Activated CD4-positive, alpha-beta T cell treated with anti-CD3 and anti-CD28 coated beads, Interleukin-2, amount 10 ng/mL, durations not matched to agents 24 days and 14 days (primary cell): Measurements from ENCODE around the gene MDN1. TPM values are rescaled to one million over a fixed set of nuclear protein-coding genes. Genes with fewer than 3 reads are reported as not detected.
"Not testable (repeated sequence)": the region's sequence is repeated elsewhere in the genome, so short reads cannot be mapped to it uniquely, and the experiment has no call there.

ENCODE experiments used
- DNase-seq: peaks from one replicate; pipeline ENCODE4 v3.0.0; 2022
- H3K27ac Mint-ChIP-seq: one replicate; pipeline ENCODE4 v1.8.0; 2022; ENCODE audit warnings: mild to moderate bottlenecking, mixed read lengths
- H3K27me3 Mint-ChIP-seq: one replicate; pipeline ENCODE4 v1.8.0; 2022; ENCODE audit warnings: mixed read lengths
- H3K36me3 Mint-ChIP-seq: one replicate; pipeline ENCODE4 v1.8.0; 2022; ENCODE audit warnings: low read depth, mild to moderate bottlenecking, mixed read lengths
- H3K4me1 Mint-ChIP-seq: one replicate; pipeline ENCODE4 v1.8.0; 2021; ENCODE audit warnings: mixed read lengths
- H3K4me3 Mint-ChIP-seq: one replicate; pipeline ENCODE4 v1.8.0; 2022; ENCODE audit warnings: mild to moderate bottlenecking, moderate library complexity, mixed read lengths
- H3K9me3 Mint-ChIP-seq: one replicate; pipeline ENCODE4 v1.8.0; 2021; ENCODE audit warnings: mixed read lengths
- intact Hi-C: fragments of 100-400 bp; cut with micrococcal nuclease; formaldehyde crosslinking; loops from one replicate; pipeline ENCODE4 v1.15.1; 2023
- total RNA-seq: library from RNA; stranded (reverse); gene quantifications from 2 replicates; pipeline ENCODE4 v1.2.3, GENCODE V29; 2022

Gene MDN1
- total RNA-seq, 1 donor from 2014 or later, result 78.3 TPM

DNA sequence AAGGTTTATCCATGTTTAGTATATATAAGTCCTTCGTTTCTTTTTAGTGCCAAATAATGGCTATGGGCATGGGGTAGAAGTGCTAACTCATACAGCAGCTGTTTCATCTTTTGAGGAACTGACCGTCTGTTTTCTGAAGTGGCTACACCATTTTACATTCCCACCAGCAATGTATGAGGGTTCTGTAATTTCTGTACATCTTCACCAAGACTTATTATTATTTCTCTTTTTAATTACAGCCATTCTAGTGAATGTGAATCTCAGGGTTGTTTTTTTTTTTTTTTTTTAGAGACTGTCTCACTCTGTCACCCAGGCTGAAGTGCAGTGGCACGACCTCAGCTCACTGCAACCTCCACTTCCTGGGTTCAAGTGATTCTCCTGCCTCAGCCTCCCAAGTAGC, 183.2 kb downstream of the MDN1 start:
- intact Hi-C loops, H3K27me3 Mint-ChIP-seq, H3K4me3 Mint-ChIP-seq, H3K9me3 Mint-ChIP-seq, H3K27ac Mint-ChIP-seq, DNase-seq: not testable (repeated sequence)
- H3K4me1 Mint-ChIP-seq, result peaks cover 26% of the 10 kb centered on the region
- peaks cover 42% of the 10 kb centered on the region for H3K36me3 Mint-ChIP-seq

DNA sequence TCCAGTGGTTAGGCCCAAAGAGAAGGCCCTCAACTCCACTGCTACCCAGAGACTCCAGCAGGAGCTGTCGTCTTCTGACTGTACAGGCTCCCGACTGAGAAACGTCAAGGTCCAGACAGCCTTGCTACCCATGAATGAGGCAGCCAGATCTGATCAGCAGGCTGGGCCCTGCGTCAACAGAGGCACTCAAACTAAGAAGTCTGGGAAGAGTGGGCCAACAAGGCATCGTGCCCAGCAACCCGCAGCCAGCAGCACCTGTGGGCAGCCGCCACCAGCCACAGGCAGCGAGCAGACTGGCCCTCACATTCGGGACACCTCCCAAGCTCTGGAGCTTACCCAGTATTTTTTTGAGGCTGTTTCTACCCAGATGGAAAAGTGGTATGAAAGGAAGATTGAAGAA, 189.1 kb downstream of the MDN1 start:
- intact Hi-C loops, result no loop called here
- DNase-seq, result no peak
- Mint-ChIP-seq H3K4me1 (peaks cover 3% of the 10 kb centered on the region), H3K27me3 (no peaks in the 10 kb centered on the region), H3K27ac (no peak overlapping the region), H3K36me3 (peaks cover 17% of the 10 kb centered on the region), H3K9me3 (no peaks in the 10 kb centered on the region), H3K4me3 (no peak overlapping the region)

DNA sequence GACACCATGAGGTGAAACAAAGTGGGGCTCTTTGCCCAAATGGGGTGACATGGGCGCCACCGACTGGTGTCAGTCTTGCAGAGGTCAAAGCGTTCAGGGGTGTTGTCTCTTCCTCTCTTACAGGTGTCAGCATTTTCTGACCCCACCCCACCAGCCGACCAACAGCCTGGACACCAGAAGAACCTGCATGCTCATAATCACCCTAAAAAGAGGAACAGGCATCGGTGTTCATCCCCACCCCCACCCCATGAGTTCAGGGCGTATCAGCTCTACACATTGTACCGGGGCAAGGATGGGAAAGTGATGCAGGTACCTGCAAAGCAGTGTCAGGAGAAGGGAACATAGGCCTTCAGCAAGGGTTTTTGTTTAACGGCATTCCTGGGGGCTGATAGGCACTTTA, 195.8 kb downstream of the MDN1 start:
- H3K9me3 Mint-ChIP-seq, result no peaks in the 10 kb centered on the region
- no peak overlapping the region for H3K4me3 Mint-ChIP-seq
- no peak overlapping the region for H3K27ac Mint-ChIP-seq
- no peaks in the 10 kb centered on the region for H3K27me3 Mint-ChIP-seq
- H3K4me1 Mint-ChIP-seq, result no peaks in the 10 kb centered on the region
- intact Hi-C loops, result no loop called here
- H3K36me3 Mint-ChIP-seq, result no peaks in the 10 kb centered on the region
- DNase-seq, result no peak

DNA sequence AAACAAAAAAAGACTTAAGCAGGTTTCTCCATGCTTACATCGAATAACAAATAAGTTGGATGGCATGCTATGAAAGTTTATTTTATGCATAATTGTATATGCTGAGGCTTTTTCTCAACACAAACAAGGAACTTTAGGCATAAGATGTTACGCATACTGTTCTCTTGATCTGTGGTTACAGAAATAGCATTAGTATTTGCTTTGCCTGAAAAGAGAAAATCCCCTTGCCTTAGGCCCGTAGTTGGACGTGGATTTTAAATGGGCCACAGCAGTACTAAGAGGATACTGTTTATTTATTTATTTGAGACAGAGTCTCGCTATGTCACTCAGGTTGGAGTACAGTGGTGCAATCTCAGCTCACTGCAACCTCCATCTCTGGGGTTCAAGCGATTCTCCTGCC, 200.0 kb downstream of the MDN1 start:
- no peaks in the 10 kb centered on the region for H3K4me1 Mint-ChIP-seq
- intact Hi-C loops, result no loop called here
- H3K4me3 Mint-ChIP-seq, result no peak overlapping the region
- H3K9me3 Mint-ChIP-seq, result no peaks in the 10 kb centered on the region
- H3K27ac Mint-ChIP-seq, result no peak overlapping the region
- DNase-seq, result no peak
- H3K36me3 Mint-ChIP-seq, result no peaks in the 10 kb centered on the region
- no peaks in the 10 kb centered on the region for H3K27me3 Mint-ChIP-seq

DNA sequence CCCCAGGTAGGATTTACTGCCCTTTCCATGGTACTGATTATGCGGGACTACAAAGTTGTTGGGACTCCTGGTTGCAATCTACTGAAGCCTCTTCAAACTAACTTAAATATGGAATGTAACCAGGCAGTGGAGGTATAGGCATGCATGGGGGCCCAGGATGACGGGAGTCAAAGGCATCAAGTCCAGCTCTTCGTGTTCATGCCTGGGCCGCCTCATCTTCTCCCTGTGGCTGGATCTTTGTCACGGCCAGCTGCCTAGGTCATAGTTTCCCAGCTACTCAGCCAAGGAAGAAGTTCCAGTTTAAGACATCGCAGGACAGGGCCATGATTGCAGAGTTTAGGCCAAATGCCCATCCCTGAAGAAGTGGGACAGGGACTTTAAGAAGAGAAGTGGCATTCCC, 201.6 kb downstream of the MDN1 start:
- H3K9me3 Mint-ChIP-seq, result no peaks in the 10 kb centered on the region
- DNase-seq, result no peak
- H3K27ac Mint-ChIP-seq, result no peak overlapping the region
- intact Hi-C loops, result no loop called here
- no peaks in the 10 kb centered on the region for H3K36me3 Mint-ChIP-seq
- H3K27me3 Mint-ChIP-seq, result no peaks in the 10 kb centered on the region
- H3K4me3 Mint-ChIP-seq, result no peak overlapping the region
- H3K4me1 Mint-ChIP-seq, result no peaks in the 10 kb centered on the region

DNA sequence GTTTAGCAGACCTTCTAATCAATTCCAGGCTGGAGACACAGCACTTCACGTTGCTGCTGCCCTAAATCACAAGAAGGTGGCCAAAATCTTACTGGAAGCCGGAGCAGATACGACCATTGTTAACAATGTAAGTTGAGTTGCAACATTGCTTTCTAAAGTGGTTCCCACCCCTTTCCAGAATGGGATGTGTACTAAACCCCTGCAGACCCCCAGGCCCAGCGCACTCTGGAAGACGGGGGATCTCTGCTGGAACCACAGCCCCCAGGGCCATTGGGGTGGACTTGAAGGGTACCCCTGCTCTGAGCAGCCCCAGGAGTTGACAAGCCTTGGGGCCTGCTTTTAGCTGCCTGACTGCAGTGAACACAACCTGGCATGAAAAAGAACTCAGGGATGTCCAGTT, 203.1 kb downstream of the MDN1 start:
- Mint-ChIP-seq H3K27ac (no peak overlapping the region), H3K4me1 (peaks cover 4% of the 10 kb centered on the region), H3K36me3 (no peaks in the 10 kb centered on the region), H3K27me3 (no peaks in the 10 kb centered on the region), H3K9me3 (no peaks in the 10 kb centered on the region), H3K4me3 (no peak overlapping the region)
- DNase-seq, result no peak
- intact Hi-C loops, result no loop called here

DNA sequence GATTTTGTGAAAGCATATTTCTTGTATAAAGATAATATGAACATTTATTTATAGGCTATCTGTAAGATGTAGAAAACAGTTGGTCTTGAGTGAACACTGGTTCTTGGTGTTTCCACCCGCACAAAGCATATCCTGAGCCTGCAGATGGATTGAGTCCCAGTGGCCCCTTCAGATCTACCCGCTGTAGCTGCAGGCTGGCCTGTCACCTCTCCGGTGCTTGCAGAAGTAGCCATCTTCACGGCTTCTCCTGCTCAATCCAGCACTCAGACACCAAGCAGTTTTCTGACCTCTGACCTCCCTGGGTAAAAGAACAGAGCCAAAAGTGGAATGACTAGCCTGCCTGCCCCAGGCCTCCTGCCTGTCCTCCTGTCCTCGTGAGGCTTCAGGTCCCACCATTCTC, 203.7 kb downstream of the MDN1 start:
- H3K9me3 Mint-ChIP-seq, result no peaks in the 10 kb centered on the region
- DNase-seq, result no peak
- H3K4me3 Mint-ChIP-seq, result no peak overlapping the region
- H3K36me3 Mint-ChIP-seq, result no peaks in the 10 kb centered on the region
- peaks cover 7% of the 10 kb centered on the region for H3K4me1 Mint-ChIP-seq
- intact Hi-C loops, result no loop called here
- no peaks in the 10 kb centered on the region for H3K27me3 Mint-ChIP-seq
- no peak overlapping the region for H3K27ac Mint-ChIP-seq

DNA sequence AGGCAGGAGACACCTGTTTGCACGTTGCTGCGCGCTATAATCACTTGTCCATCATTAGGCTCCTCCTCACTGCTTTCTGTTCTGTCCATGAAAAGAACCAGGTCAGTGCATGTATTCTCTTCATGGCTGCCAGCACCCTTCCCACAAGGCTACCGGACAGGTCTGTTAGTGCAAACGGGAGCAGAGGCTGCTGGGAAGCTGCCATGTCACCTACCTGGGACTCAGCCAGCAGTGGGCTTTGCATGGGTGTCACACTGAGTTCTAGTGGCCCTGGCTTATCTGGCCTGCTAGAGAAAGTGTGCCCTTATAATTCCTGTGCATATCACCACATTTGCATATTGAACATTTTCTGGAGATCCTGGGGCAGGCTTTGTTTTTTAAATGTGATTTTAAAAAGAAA, 205.8 kb downstream of the MDN1 start:
- intact Hi-C loops, result loop anchor here (5.0 kb wide), 1 partner anchor 631 kb away; no protein-coding TSS in a partner anchor
- H3K4me3 Mint-ChIP-seq, result no peak overlapping the region

DNA sequence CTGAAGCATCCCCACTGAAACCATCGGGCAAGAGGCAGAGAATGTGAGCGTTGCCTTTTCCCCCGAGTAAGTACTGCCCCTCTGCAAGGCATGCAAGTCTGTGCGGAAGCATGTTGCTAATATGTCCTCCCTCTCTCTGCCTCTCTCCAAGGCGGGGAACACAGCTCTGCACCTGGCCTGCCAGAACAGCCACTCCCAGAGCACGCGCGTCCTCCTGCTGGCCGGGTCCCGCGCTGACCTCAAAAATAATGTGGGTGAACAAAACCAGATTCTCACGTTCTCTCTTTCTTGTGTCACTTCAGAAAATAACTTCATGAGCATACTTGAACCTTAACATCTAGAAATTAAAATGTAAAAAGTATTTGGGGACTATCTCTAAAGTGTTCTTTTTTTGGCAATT, 207.5 kb downstream of the MDN1 start:
- Mint-ChIP-seq H3K36me3 (no peaks in the 10 kb centered on the region), H3K4me3 (no peak overlapping the region), H3K4me1 (peaks cover 12% of the 10 kb centered on the region)

More for the DNA sequence above, 205.8 kb downstream of the MDN1 start:
- H3K27me3 Mint-ChIP-seq, result no peaks in the 10 kb centered on the region
- H3K9me3 Mint-ChIP-seq, result no peaks in the 10 kb centered on the region
- H3K4me1 Mint-ChIP-seq, result peaks cover 12% of the 10 kb centered on the region
- no peaks in the 10 kb centered on the region for H3K36me3 Mint-ChIP-seq
- no peak overlapping the region for H3K27ac Mint-ChIP-seq
- no peak for DNase-seq

DNA sequence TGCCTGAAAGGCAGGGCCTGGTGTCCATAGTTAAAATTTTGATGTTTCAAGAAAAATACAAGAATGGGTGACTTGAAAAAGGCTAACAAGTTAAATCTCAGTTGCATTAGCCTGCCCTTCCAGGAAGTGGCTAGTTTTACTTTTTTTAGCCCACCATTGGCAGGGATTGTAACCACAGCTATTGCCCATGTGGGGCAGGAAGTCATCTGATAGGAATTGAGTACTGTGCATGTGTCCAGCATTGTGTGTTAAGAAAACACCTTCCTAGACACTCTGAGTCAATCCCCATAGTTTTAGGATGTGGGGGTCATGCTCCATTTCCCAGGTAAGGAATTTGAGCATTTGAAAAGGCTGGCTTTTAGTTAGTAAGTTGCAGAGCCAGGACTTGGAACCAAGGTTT, 207.9 kb downstream of the MDN1 start:
- Mint-ChIP-seq H3K36me3 (no peaks in the 10 kb centered on the region), H3K4me3 (no peak overlapping the region), H3K9me3 (no peaks in the 10 kb centered on the region), H3K4me1 (peaks cover 12% of the 10 kb centered on the region), H3K27me3 (no peaks in the 10 kb centered on the region), H3K27ac (no peak overlapping the region)
- intact Hi-C loops, result loop anchor here (2.0 to 5.0 kb wide), 2 partner anchors 243 to 629 kb away; no protein-coding TSS in a partner anchor
- DNase-seq, result no peak

More for the DNA sequence above, 207.5 kb downstream of the MDN1 start:
- H3K9me3 Mint-ChIP-seq, result no peaks in the 10 kb centered on the region
- no peak for DNase-seq
- no peaks in the 10 kb centered on the region for H3K27me3 Mint-ChIP-seq
- intact Hi-C loops, result loop anchor here (5.0 kb wide), 1 partner anchor 630 kb away; no protein-coding TSS in a partner anchor
- H3K27ac Mint-ChIP-seq, result no peak overlapping the region

DNA sequence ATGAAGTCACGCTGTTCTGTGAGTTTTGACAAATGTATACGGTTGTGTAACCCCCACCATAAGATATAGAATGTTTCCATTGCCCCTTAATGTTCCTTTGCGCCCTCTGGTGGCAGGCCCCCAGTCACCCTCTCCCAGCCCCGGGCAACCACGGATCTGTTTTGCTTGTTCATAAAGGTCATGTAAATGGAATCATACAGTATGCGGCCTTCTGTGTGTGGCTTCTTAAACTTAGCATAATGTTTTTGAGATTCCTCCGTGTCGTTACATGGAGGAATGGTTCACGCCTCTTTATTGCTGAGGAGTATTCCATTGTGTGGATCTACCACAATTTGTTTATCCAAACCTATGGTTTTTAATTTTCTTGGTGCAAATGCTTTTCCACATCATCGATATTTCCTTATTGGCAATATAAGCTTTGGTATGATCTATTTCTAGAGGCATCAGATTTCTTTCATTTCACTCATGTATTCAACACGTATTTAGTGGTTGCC, 209.4 kb downstream of the MDN1 start:
- H3K4me3 Mint-ChIP-seq, result no peak overlapping the region
- H3K4me1 Mint-ChIP-seq, result peaks cover 12% of the 10 kb centered on the region
- H3K9me3 Mint-ChIP-seq, result no peaks in the 10 kb centered on the region
- intact Hi-C loops, result loop anchor here (1.0 to 5.0 kb wide), 3 partner anchors 177 to 628 kb away; partner anchors contain the start of gene ANKRD6
- no peaks in the 10 kb centered on the region for H3K27me3 Mint-ChIP-seq
- no peaks in the 10 kb centered on the region for H3K36me3 Mint-ChIP-seq
- peak; percentile 93 for DNase-seq
- H3K27ac Mint-ChIP-seq, result no peak overlapping the region

DNA sequence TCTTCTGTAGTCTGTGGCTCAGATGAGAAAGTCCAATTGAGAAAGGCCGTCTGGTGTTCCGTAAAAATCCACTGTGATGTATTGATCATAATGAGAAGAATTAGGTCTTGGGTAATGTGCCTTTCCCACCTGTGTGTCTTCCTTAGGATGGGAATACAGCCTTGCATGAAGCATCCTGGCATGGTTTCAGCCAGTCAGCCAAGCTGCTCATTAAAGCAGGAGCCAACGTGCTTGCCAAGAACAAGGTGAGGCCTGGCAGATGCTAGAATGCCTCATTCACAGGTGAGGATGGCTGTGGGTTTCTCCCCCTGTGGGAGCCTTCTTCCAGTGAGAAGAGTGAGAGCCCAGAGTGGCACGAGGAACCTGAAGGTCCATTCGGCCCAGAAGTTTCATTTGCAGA, 213.7 kb downstream of the MDN1 start:
- Mint-ChIP-seq H3K9me3 (no peaks in the 10 kb centered on the region), H3K27ac (no peak overlapping the region)
- intact Hi-C loops, result no loop called here

DNA sequence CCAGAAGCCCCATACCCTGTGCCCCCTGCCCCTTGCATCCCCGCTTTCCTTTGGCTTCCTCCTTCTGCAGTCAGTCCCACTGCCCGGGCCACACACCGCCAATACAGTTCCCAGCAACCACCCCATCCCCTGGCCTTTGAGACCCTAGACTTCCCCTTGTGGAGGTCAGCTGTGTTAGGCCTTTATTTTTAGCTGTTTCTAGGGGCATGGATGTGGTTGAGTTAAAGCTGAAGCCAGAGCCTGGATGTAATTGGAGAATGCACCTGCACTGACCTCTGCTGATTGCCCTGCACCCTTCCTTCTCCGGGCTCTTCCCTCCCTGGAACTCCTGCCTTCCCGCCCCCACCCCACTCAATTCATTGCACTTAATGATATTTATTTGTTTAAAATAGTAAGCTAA, 214.9 kb downstream of the MDN1 start:
- no peaks in the 10 kb centered on the region for H3K9me3 Mint-ChIP-seq
- H3K4me1 Mint-ChIP-seq, result peaks cover 3% of the 10 kb centered on the region
- intact Hi-C loops, result no loop called here
- H3K27me3 Mint-ChIP-seq, result no peaks in the 10 kb centered on the region
- H3K4me3 Mint-ChIP-seq, result no peak overlapping the region
- no peaks in the 10 kb centered on the region for H3K36me3 Mint-ChIP-seq
- H3K27ac Mint-ChIP-seq, result no peak overlapping the region
- no peak for DNase-seq

More for the DNA sequence above, 213.7 kb downstream of the MDN1 start:
- Mint-ChIP-seq H3K4me3 (no peak overlapping the region), H3K36me3 (no peaks in the 10 kb centered on the region), H3K27me3 (no peaks in the 10 kb centered on the region), H3K4me1 (peaks cover 5% of the 10 kb centered on the region)
- DNase-seq, result no peak

DNA sequence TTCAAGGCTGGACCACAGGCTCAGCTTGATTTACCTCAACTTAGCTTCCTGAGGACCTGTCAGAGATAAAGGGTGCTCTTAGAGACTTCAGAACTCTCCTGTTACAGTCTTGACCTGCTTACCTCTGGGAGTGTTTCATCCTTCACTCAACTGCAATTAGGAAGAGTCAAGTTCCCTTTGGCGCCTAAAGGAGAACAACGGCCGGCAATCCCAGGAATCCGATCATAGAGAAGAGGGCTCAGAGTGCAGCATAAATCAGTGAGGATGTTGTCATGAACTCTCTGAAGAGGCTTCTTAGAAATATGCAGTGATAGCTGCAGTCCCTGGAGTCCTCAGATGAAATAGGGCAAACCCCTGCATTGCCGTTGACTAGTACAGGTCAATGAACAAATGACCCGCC, 217.4 kb downstream of the MDN1 start:
- H3K9me3 Mint-ChIP-seq, result peaks cover 8% of the 10 kb centered on the region
- intact Hi-C loops, result no loop called here

DNA sequence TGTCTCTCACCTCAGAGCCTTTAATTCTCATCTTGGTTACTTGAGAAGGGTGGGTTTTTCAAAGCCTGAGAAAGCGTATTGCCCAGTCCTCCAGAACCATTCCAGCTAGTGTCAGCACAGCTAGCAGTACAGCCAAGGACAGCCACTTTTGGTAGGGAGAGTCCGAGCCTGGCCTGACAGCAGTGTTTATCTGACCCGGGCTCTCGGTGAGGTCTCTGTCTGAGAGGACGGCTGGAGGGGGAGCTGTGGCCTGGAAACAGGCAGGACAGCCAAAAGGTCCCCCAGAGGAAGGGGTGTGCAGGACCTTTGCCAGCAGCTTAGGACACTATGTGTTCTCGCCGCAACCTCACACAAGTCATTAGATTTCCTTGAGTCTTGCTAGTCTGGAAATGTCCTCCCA, 219.9 kb downstream of the MDN1 start:
- H3K27ac Mint-ChIP-seq, result no peak overlapping the region
- peaks cover 22% of the 10 kb centered on the region for H3K9me3 Mint-ChIP-seq
- H3K4me1 Mint-ChIP-seq, result peaks cover 39% of the 10 kb centered on the region
- no peaks in the 10 kb centered on the region for H3K27me3 Mint-ChIP-seq
- intact Hi-C loops, result no loop called here
- DNase-seq, result no peak
- no peak overlapping the region for H3K4me3 Mint-ChIP-seq
- peaks cover 14% of the 10 kb centered on the region for H3K36me3 Mint-ChIP-seq

More for the DNA sequence above, 217.4 kb downstream of the MDN1 start:
- DNase-seq, result no peak
- H3K4me3 Mint-ChIP-seq, result no peak overlapping the region
- H3K4me1 Mint-ChIP-seq, result peaks cover 21% of the 10 kb centered on the region
- H3K27me3 Mint-ChIP-seq, result no peaks in the 10 kb centered on the region
- peaks cover 5% of the 10 kb centered on the region for H3K36me3 Mint-ChIP-seq
- H3K27ac Mint-ChIP-seq, result no peak overlapping the region
